SU-DHL-6 (cell line): Measurements from ENCODE around the gene PROS1.

Experiments
- CTCF ChIP-seq: fragments of 200-600 bp; sonication (generic); IDR thresholded peaks from one replicate; pipeline ENCODE4 v1.5.1; 2017; ENCODE audit warnings: antibody characterized with exemption, mild to moderate bottlenecking, low read length, moderate library complexity; ENCODE audit not compliant: insufficient read depth, poor library complexity, severe bottlenecking
- EZH2phosphoT487 ChIP-seq: fragments of 200-600 bp; sonication (generic), shearing (Covaris generic); conservative IDR thresholded peaks from 2 replicates; pipeline ENCODE4 v1.6.1; 2018; ENCODE audit warnings: mild to moderate bottlenecking, antibody characterized with exemption, low read length, moderate library complexity, mixed read lengths

- no peak for TF ChIP-seq EZH2phosphoT487
- TF ChIP-seq CTCF: no peak
These were observed 129.7 kb downstream of the PROS1 start for GRCh38 chr3:93843981-93844380.
